MCF 10A (cell line): ENCODE measurements around the gene PUSL1. TPM values are rescaled to one million over a fixed set of nuclear protein-coding genes. Genes with fewer than 3 reads are reported as not detected.

ENCODE experiments used
- BruUV-seq: library from RNA; stranded (reverse); fragments of 400-500 nt; replicated peaks from 2 replicates; lab custom pipeline; 2021; lab: Mats Ljungman, UMichigan
- CTCF ChIA-PET: fragments of 300-600 bp; sonication (Branson Sonifier 250); formaldehyde crosslinking; extraction: SDS; loops from one replicate; lab custom pipeline; 2021; ENCODE audit warnings: antibody characterized with exemption, inconsistent platforms; lab: Yijun Ruan, JAX
- POLR2A ChIA-PET: fragments of 300-600, 350-650 bp; sonication (Branson Sonifier 250); formaldehyde crosslinking; extraction: SDS; loops from one replicate; lab custom pipeline; 2020; ENCODE audit warnings: antibody characterized with exemption, inconsistent platforms; lab: Yijun Ruan, JAX
- DNase-seq: peaks from one replicate; pipeline ENCODE4 v3.0.0-alpha.2; 2018; ENCODE audit not compliant: unreplicated experiment
- H3K27ac Mint-ChIP-seq: one replicate; pipeline ENCODE4 v1.8.0; 2022; ENCODE audit warnings: mild to moderate bottlenecking, low read depth, mixed read lengths; ENCODE audit not compliant: unreplicated experiment
- H3K27me3 Mint-ChIP-seq: one replicate; pipeline ENCODE4 v1.8.0; 2022; ENCODE audit warnings: mixed read lengths; ENCODE audit not compliant: insufficient read depth, unreplicated experiment
- H3K36me3 Mint-ChIP-seq: one replicate; pipeline ENCODE4 v1.8.0; 2022; ENCODE audit warnings: mild to moderate bottlenecking, moderate library complexity, mixed read lengths; ENCODE audit not compliant: insufficient read depth, unreplicated experiment
- H3K4me1 Mint-ChIP-seq: one replicate; pipeline ENCODE4 v1.8.0; 2022; ENCODE audit warnings: mixed read lengths; ENCODE audit not compliant: insufficient read depth, unreplicated experiment
- H3K4me3 Mint-ChIP-seq: one replicate; pipeline ENCODE4 v1.8.0; 2022; ENCODE audit warnings: mild to moderate bottlenecking, moderate library complexity, mixed read lengths; ENCODE audit not compliant: unreplicated experiment
- H3K9me3 Mint-ChIP-seq: one replicate; pipeline ENCODE4 v1.8.0; 2022; ENCODE audit warnings: mixed read lengths; ENCODE audit not compliant: unreplicated experiment
- CTCF ChIP-seq: fragments of 200-600 bp; IDR thresholded peaks from one replicate; pipeline ENCODE4 v1.8.0; 2022; ENCODE audit warnings: antibody characterized with exemption, mild to moderate bottlenecking; ENCODE audit not compliant: unreplicated experiment
- intact Hi-C: fragments of 100-400 bp; cut with micrococcal nuclease; formaldehyde crosslinking; loops from 2 replicates; pipeline ENCODE4 v1.14.1; 2022
- total RNA-seq: library from RNA; stranded (reverse); gene quantifications from 2 replicates; pipeline ENCODE4 v1.2.3, GENCODE V29; 2022

The PUSL1 gene
- total RNA-seq, 1 experiment from 2014 or later, result 27.4 TPM

DNA sequence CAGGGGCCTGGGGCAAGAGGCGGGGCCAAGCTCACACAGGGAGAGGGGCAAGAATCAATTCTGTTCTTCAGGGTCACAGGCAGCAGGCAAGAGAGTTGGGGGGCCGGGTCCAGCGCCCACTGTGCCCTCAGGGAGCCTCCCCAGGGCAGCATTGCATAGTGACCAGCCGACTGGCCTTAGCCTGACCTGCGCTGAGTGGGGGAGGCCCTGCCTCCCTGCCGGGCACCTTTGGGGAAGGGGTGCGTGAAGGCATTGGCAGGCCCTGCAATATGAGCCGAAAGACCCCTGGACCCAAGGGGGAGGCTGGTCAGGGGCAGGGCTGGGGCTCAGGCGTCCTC is 16.0 kb upstream of the PUSL1 start:
- POLR2A ChIA-PET, result interaction anchor here (0.7 to 1.9 kb wide), 4 partner anchors 11 to 170 kb away, joined by 3 to 13 read pairs (median 7); no protein-coding TSS in a partner anchor
- no TSS peak for BruUV-seq
- intact Hi-C loops, result loop anchor here (5.0 to 10.0 kb wide), 2 partner anchors 60 to 308 kb away; partner anchors contain the start of genes B3GALT6, PERM1 and SDF4

DNA sequence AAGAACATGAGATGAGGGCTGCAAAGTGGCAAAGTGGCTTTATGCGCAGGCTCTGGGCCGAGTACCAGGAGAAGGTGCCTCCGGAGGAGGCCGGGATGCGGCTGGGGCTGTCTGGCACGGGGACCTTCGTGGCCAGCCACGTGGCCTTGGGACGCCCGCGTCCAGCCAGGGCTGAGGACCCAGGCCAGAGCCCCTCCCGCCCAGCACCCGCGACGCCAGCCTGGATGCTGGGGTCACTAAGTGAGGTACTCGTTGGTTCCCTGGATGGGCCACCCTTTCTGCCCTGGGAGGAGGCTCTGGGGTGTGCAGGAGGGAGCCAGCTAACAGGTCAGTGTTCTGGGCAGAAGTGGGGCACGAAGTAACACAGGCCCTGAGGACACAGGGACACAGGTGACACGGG is 15.5 kb upstream of the PUSL1 start:
- Mint-ChIP-seq H3K4me1 (no peaks in the 10 kb centered on the region), H3K27ac (no peak overlapping the region), H3K9me3 (no peaks in the 10 kb centered on the region), H3K4me3 (no peak overlapping the region), H3K36me3 (peaks cover 17% of the 10 kb centered on the region), H3K27me3 (no peaks in the 10 kb centered on the region)
- POLR2A ChIA-PET, result interaction anchor here (1.9 kb wide), 1 partner anchor 10 kb away, joined by 6 read pairs; no protein-coding TSS in a partner anchor
- no TSS peak for BruUV-seq
- no peak for DNase-seq
- intact Hi-C loops, result loop anchor here (5.0 to 10.0 kb wide), 2 partner anchors 61 to 308 kb away; partner anchors contain the start of genes B3GALT6, PERM1 and SDF4
- no peak for TF ChIP-seq CTCF
- CTCF ChIA-PET, result interaction anchor here (0.6 to 3.2 kb wide), 7 partner anchors 9 to 173 kb away, joined by 3 to 77 read pairs (median 7); partner anchors contain the start of gene SCNN1D

More for the DNA sequence above, 16.0 kb upstream of the PUSL1 start:
- no peak overlapping the region for H3K4me3 Mint-ChIP-seq
- no peak for DNase-seq
- no peak overlapping the region for H3K27ac Mint-ChIP-seq
- no peaks in the 10 kb centered on the region for H3K4me1 Mint-ChIP-seq
- no peaks in the 10 kb centered on the region for H3K27me3 Mint-ChIP-seq
- peaks cover 17% of the 10 kb centered on the region for H3K36me3 Mint-ChIP-seq
- no peak for TF ChIP-seq CTCF
- H3K9me3 Mint-ChIP-seq, result no peaks in the 10 kb centered on the region
- CTCF ChIA-PET, result interaction anchor here (0.7 to 3.2 kb wide), 12 partner anchors 8 to 308 kb away, joined by 3 to 77 read pairs (median 6); partner anchors contain the start of genes B3GALT6 and SCNN1D

DNA sequence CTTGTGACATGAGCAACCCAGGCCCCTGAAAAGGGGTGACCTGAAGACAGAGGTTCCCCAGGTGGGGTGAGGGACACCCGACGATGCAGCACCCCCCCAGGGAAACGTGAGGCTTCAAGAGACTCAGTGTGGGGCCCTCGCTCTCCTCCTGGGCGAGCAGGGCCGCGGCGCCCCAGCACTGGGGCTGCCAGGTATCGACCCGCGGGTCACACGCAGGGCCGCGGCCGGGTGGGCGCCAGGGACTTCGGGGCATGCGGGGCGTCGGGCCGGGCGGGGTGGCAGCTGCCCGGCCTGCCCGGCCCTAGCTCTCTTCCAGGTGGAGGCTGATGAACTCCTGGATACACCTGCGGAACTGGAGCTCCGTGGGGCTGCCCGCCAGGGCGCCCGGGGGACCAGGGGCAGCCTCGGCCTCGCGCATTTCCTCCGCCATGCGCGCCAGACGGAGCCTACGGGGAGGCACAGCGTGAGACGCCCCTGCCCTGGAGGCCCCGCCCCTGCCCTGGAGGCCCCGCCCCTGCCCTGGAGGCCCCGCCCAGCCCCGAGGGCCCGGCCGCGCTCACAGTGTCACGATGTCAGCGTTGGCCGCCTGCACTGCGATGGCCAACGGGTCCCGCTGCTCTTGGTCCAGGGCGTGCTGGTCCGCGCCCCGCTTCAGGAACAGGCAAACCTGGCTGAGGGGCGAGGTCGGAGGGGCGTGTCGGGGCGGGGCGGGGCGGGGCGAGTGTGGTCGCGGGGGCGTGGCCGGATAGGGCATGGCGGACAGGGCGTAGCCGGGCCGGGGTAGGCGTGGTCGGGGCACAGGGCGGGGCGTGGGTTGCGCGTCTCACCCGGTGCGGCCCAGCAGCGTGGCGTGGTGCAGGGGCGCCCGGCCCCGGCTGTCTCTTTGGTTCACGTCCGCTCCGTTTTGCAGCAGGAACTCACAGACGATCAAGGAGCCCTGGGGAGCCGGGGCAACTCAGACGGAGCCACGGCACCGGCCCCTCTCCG is 14.8 kb upstream of the PUSL1 start:
- intact Hi-C loops, result loop anchor here (5.0 to 10.0 kb wide), 2 partner anchors 61 to 309 kb away; partner anchors contain the start of genes B3GALT6, PERM1 and SDF4
- Mint-ChIP-seq H3K36me3 (peaks cover 17% of the 10 kb centered on the region), H3K9me3 (no peaks in the 10 kb centered on the region), H3K27ac (no peak overlapping the region), H3K4me1 (no peaks in the 10 kb centered on the region), H3K4me3 (no peak overlapping the region), H3K27me3 (no peaks in the 10 kb centered on the region)
- CTCF ChIA-PET, result interaction anchor here (0.6 to 2.1 kb wide), 4 partner anchors 8 to 134 kb away, joined by 3 to 9 read pairs (median 5); no protein-coding TSS in a partner anchor
- no TSS peak for BruUV-seq
- DNase-seq, result no peak
- POLR2A ChIA-PET, result interaction anchor here (0.6 to 1.9 kb wide), 2 partner anchors 10 to 177 kb away, joined by 3 to 6 read pairs; no protein-coding TSS in a partner anchor
- TF ChIP-seq CTCF, result no peak
